Stimulated activated memory B cell treated with anti-CD40 and anti-IgM and Interleukin-4, amounts not matched to agents 10 μg/mL and 1 μg/mL and 100 μg/mL, for 72 hours (primary cell): Measurements from ENCODE around the gene SCIMP.
A peak's percentile ranks its signal among the peaks of the same experiment; 100 is the strongest.
"Not testable (repeated sequence)": the region's sequence is repeated elsewhere in the genome, so short reads cannot be mapped to it uniquely, and the experiment has no call there.

ENCODE experiments used
- ATAC-seq: fragments of 150-1000 bp; cut with Tn5 transposase; 2 replicates; pipeline ENCODE4 v1.10.0; 2021
- H3K27ac Mint-ChIP-seq: one replicate; pipeline ENCODE4 v1.8.0; 2022; ENCODE audit warnings: mild to moderate bottlenecking, mixed read lengths
- H3K27me3 Mint-ChIP-seq: one replicate; pipeline ENCODE4 v1.8.0; 2022; ENCODE audit warnings: mixed read lengths
- H3K36me3 Mint-ChIP-seq: one replicate; pipeline ENCODE4 v1.8.0; 2022; ENCODE audit warnings: mixed read lengths
- H3K4me1 Mint-ChIP-seq: one replicate; pipeline ENCODE4 v1.8.0; 2022; ENCODE audit warnings: mixed read lengths
- H3K4me3 Mint-ChIP-seq: one replicate; pipeline ENCODE4 v1.8.0; 2022; ENCODE audit warnings: mild to moderate bottlenecking, moderate library complexity, mixed read lengths
- H3K9me3 Mint-ChIP-seq: one replicate; pipeline ENCODE4 v1.8.0; 2022; ENCODE audit warnings: mixed read lengths

Gene SCIMP

GRCh38 chr17:5182597-5183409, 51.9 kb downstream of the SCIMP start:
- Mint-ChIP-seq H3K27ac (no peak overlapping the region), H3K4me1 (no peaks in the 10 kb centered on the region), H3K27me3 (no peaks in the 10 kb centered on the region), H3K4me3 (no peak overlapping the region), H3K9me3 (peaks cover 28% of the 10 kb centered on the region), H3K36me3 (peaks cover 58% of the 10 kb centered on the region)
- ATAC-seq, result no peak

GRCh38 chr17:5181509-5182305, 53.0 kb downstream of the SCIMP start:
- Mint-ChIP-seq H3K36me3 (peaks cover 50% of the 10 kb centered on the region), H3K4me1 (no peaks in the 10 kb centered on the region), H3K4me3 (peak overlapping the region; percentile 12), H3K27me3 (no peaks in the 10 kb centered on the region), H3K27ac (no peak overlapping the region), H3K9me3 (peaks cover 24% of the 10 kb centered on the region)
- ATAC-seq, result no peak

- no peak for ATAC-seq
- H3K27ac Mint-ChIP-seq, result no peak overlapping the region
- no peaks in the 10 kb centered on the region for H3K27me3 Mint-ChIP-seq
- H3K36me3 Mint-ChIP-seq, result peaks cover 47% of the 10 kb centered on the region
- no peak overlapping the region for H3K4me3 Mint-ChIP-seq
- H3K4me1 Mint-ChIP-seq, result no peaks in the 10 kb centered on the region
- H3K9me3 Mint-ChIP-seq, result peaks cover 18% of the 10 kb centered on the region
Measured at GRCh38 chr17:5179003-5179402, 55.7 kb downstream of the SCIMP start.

GRCh38 chr17:5175027-5175426, 59.6 kb downstream of the SCIMP start:
- ATAC-seq, H3K4me3 Mint-ChIP-seq, H3K27ac Mint-ChIP-seq, H3K4me1 Mint-ChIP-seq, H3K9me3 Mint-ChIP-seq, H3K27me3 Mint-ChIP-seq: not testable (repeated sequence)
- H3K36me3 Mint-ChIP-seq, result peaks cover 29% of the 10 kb centered on the region

GRCh38 chr17:5165791-5166564, 68.7 kb downstream of the SCIMP start:
- not testable (repeated sequence) for H3K36me3 Mint-ChIP-seq, H3K4me3 Mint-ChIP-seq, H3K27me3 Mint-ChIP-seq, H3K9me3 Mint-ChIP-seq, ATAC-seq
- Mint-ChIP-seq H3K4me1 (peaks cover 15% of the 10 kb centered on the region), H3K27ac (peak overlapping the region; percentile 23)

GRCh38 chr17:5164436-5164835, 70.2 kb downstream of the SCIMP start:
- H3K27me3 Mint-ChIP-seq, result no peaks in the 10 kb centered on the region
- no peak overlapping the region for H3K27ac Mint-ChIP-seq
- no peak for ATAC-seq
- no peak overlapping the region for H3K4me3 Mint-ChIP-seq
- no peaks in the 10 kb centered on the region for H3K9me3 Mint-ChIP-seq
- peaks cover 15% of the 10 kb centered on the region for H3K4me1 Mint-ChIP-seq
- H3K36me3 Mint-ChIP-seq, result no peaks in the 10 kb centered on the region

- not testable (repeated sequence) for ATAC-seq, H3K9me3 Mint-ChIP-seq, H3K27ac Mint-ChIP-seq, H3K4me3 Mint-ChIP-seq, H3K36me3 Mint-ChIP-seq
- H3K27me3 Mint-ChIP-seq, result peaks cover 16% of the 10 kb centered on the region
- H3K4me1 Mint-ChIP-seq, result peaks cover 12% of the 10 kb centered on the region
Measured at GRCh38 chr17:5161793-5162192, 72.9 kb downstream of the SCIMP start.

- not testable (repeated sequence) for H3K9me3 Mint-ChIP-seq, H3K36me3 Mint-ChIP-seq, H3K4me1 Mint-ChIP-seq, H3K4me3 Mint-ChIP-seq, ATAC-seq, H3K27ac Mint-ChIP-seq
- peaks cover 16% of the 10 kb centered on the region for H3K27me3 Mint-ChIP-seq
Measured at GRCh38 chr17:5160702-5161101, 74.0 kb downstream of the SCIMP start.
